Activated naive CD8-positive, alpha-beta T cell treated with anti-CD3 and anti-CD28 coated beads for 36 hours (primary cell): ENCODE measurements around the gene HMGCLL1. TPM values are rescaled to one million over a fixed set of nuclear protein-coding genes. Genes with fewer than 3 reads are reported as not detected.

Source experiments
- DNase-seq: peaks from one replicate; pipeline ENCODE4 v3.0.0; 2021
- H3K27ac Mint-ChIP-seq: one replicate; pipeline ENCODE4 v1.8.0; 2022; ENCODE audit warnings: mild to moderate bottlenecking, moderate library complexity, mixed read lengths
- H3K27me3 Mint-ChIP-seq: one replicate; pipeline ENCODE4 v1.8.0; 2022; ENCODE audit warnings: mild to moderate bottlenecking, mixed read lengths
- H3K36me3 Mint-ChIP-seq: one replicate; pipeline ENCODE4 v1.8.0; 2021; ENCODE audit warnings: mild to moderate bottlenecking, mixed read lengths
- H3K4me1 Mint-ChIP-seq: one replicate; pipeline ENCODE4 v1.8.0; 2021; ENCODE audit warnings: mixed read lengths
- H3K4me3 Mint-ChIP-seq: one replicate; pipeline ENCODE4 v1.8.0; 2022; ENCODE audit warnings: mild to moderate bottlenecking, moderate library complexity, mixed read lengths
- H3K9me3 Mint-ChIP-seq: one replicate; pipeline ENCODE4 v1.8.0; 2022; ENCODE audit warnings: mixed read lengths
- total RNA-seq, 2 experiments: library from RNA; stranded (reverse); gene quantifications; one replicate each; pipeline ENCODE4 v1.2.3, GENCODE V29; 2021

Gene HMGCLL1
- total RNA-seq, 2 experiments from 2014 or later, result not detected

- H3K9me3 Mint-ChIP-seq, result no peaks in the 10 kb centered on the region
- no peaks in the 10 kb centered on the region for H3K36me3 Mint-ChIP-seq
- H3K4me1 Mint-ChIP-seq, result no peaks in the 10 kb centered on the region
- no peak for DNase-seq
- no peak overlapping the region for H3K27ac Mint-ChIP-seq
- no peak overlapping the region for H3K4me3 Mint-ChIP-seq
- H3K27me3 Mint-ChIP-seq, result no peaks in the 10 kb centered on the region
Observed at GRCh38 chr6:55497694-55498093, 81.3 kb downstream of the HMGCLL1 start.

DNA sequence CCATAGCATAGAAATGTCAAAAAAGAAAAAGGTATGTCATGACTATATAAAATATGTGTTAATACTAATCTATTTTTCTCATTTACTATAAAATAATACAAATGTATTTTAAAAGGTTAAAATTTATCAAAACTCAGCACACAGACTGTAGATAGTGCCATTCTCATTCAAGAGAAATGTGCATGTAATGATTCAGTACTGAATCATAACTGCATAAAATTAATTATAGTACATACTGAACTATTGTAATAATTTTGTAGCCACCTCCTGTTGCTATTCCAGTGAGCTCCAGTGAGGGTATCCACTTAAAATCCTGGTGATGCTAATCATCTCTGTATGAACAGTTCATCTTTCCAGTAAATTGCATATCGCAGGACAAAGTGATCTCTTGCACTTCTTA, 82.8 kb downstream of the HMGCLL1 start:
- Mint-ChIP-seq H3K4me3 (no peak overlapping the region), H3K27me3 (no peaks in the 10 kb centered on the region), H3K27ac (no peak overlapping the region), H3K4me1 (no peaks in the 10 kb centered on the region), H3K36me3 (no peaks in the 10 kb centered on the region), H3K9me3 (no peaks in the 10 kb centered on the region)
- DNase-seq, result no peak

GRCh38 chr6:55495277-55495676, 83.7 kb downstream of the HMGCLL1 start:
- Mint-ChIP-seq H3K9me3 (no peaks in the 10 kb centered on the region), H3K27ac (no peak overlapping the region), H3K36me3 (no peaks in the 10 kb centered on the region), H3K27me3 (no peaks in the 10 kb centered on the region), H3K4me3 (no peak overlapping the region), H3K4me1 (no peaks in the 10 kb centered on the region)
- no peak for DNase-seq

DNA sequence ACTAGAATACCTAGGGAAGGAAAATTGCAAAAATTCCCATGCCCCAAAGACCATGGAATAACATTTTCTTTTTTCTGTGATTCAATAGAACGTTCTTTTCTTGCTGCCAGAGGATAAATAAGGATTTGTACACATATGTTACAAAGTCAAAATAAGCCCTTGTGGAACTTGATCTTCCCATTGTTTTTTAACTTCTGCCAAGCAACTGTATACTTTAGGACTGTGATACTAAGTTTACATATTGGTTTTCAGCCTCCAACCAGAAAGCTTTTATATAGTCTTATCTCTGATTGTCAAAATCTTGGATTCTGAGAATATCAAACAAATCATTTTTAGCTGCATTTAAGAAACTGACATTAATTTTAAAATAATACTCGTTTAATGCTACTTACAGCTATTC, 84.6 kb downstream of the HMGCLL1 start:
- Mint-ChIP-seq H3K4me3 (no peak overlapping the region), H3K36me3 (no peaks in the 10 kb centered on the region), H3K4me1 (no peaks in the 10 kb centered on the region), H3K9me3 (no peaks in the 10 kb centered on the region), H3K27ac (no peak overlapping the region), H3K27me3 (no peaks in the 10 kb centered on the region)
- DNase-seq, result no peak

DNA sequence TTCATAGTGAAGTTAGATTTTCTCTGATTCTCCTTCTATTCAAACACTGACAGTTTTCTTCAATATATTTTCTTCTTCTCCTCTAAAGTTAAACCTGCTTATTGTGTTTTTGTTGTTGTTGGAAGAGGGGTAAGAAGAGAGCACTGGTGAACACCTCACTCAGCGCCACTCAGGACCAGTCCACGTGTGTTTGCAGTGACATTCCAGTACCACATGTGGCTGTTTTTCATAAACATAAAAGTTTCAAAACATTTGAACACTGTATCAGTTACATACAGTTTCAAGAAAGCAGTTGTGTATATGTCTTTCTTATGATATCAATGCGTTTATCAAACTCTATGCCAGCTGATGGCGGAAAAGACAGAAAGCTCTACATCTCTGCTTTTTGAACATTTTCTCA, 86.7 kb downstream of the HMGCLL1 start:
- Mint-ChIP-seq H3K9me3 (no peaks in the 10 kb centered on the region), H3K27ac (no peak overlapping the region), H3K4me1 (no peaks in the 10 kb centered on the region), H3K27me3 (no peaks in the 10 kb centered on the region), H3K36me3 (no peaks in the 10 kb centered on the region), H3K4me3 (no peak overlapping the region)
- no peak for DNase-seq

- DNase-seq, result no peak
- Mint-ChIP-seq H3K4me1 (no peaks in the 10 kb centered on the region), H3K9me3 (no peaks in the 10 kb centered on the region), H3K27me3 (no peaks in the 10 kb centered on the region), H3K27ac (no peak overlapping the region), H3K4me3 (no peak overlapping the region), H3K36me3 (no peaks in the 10 kb centered on the region)
Observed at GRCh38 chr6:55490871-55491270, 88.1 kb downstream of the HMGCLL1 start.

DNA sequence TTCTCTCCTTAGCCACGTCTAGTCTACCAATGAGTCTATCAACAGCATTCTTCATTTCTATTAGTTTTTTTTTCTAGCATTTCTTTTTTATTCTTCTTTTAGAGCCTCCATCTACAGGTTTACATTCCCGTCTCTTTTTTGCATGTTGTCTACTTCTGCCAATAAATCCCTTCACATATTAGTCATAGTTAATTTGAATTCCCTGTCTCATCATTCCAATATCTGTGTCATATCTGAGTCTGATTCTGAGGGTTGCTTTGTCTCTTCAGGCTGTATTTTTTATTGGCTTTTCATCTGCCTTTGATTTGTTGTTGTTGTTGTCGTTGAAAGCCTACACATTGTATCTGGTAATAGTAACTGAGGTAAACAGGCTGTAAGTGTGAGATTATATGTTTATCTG, 104.6 kb downstream of the HMGCLL1 start:
- DNase-seq, result no peak
- H3K27ac Mint-ChIP-seq, result no peak overlapping the region

GRCh38 chr6:55473722-55474121, 105.3 kb downstream of the HMGCLL1 start:
- Mint-ChIP-seq H3K27ac (no peak overlapping the region), H3K36me3 (no peaks in the 10 kb centered on the region), H3K4me3 (no peak overlapping the region), H3K27me3 (no peaks in the 10 kb centered on the region), H3K9me3 (no peaks in the 10 kb centered on the region), H3K4me1 (no peaks in the 10 kb centered on the region)
- no peak for DNase-seq

More for the DNA sequence above, 104.6 kb downstream of the HMGCLL1 start:
- no peak overlapping the region for H3K4me3 Mint-ChIP-seq
- no peaks in the 10 kb centered on the region for H3K9me3 Mint-ChIP-seq
- no peaks in the 10 kb centered on the region for H3K27me3 Mint-ChIP-seq
- no peaks in the 10 kb centered on the region for H3K36me3 Mint-ChIP-seq
- no peaks in the 10 kb centered on the region for H3K4me1 Mint-ChIP-seq

DNA sequence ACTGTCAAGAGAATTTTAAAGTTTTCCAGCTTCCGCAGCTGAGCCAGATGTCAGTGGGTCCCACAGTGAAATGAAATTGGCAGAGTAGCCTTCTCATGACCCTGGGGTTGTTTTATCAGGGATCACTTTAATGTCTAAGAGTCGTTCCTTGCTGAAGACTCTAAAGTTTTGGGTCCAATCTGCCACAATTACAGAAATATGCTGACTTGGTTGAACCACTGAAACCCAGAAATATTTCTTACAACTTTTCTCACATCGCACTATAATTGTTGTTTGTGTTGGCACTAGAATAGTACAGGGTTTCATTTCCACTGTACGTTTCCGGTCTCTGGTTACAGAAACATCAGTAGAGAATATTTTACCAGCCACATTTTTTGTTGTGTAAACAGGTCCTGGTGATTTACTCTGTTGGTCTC, 109.0 kb downstream of the HMGCLL1 start:
- Mint-ChIP-seq H3K9me3 (no peaks in the 10 kb centered on the region), H3K27me3 (no peaks in the 10 kb centered on the region), H3K27ac (no peak overlapping the region), H3K4me3 (no peak overlapping the region), H3K4me1 (no peaks in the 10 kb centered on the region), H3K36me3 (no peaks in the 10 kb centered on the region)
- DNase-seq, result no peak

DNA sequence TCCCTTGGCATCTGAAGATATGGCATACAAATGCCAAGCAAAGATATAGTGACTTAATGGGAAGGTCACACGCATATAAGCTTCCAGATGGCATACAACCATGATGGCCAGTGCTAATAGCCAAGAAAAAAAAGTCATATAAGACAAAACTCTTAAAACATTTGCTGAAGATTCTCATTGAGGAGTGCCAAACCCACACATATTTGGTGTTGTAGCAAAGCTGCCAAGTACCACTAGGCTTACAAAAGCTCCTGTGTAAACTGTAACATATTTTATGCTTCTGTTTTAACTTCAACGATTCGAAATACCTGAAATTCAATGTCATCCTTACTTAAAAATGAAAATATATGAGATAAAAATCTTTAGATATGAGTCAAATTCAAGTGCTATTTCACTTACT, 123.0 kb downstream of the HMGCLL1 start:
- Mint-ChIP-seq H3K36me3 (no peaks in the 10 kb centered on the region), H3K4me3 (no peak overlapping the region), H3K4me1 (no peaks in the 10 kb centered on the region), H3K27ac (no peak overlapping the region), H3K27me3 (no peaks in the 10 kb centered on the region), H3K9me3 (peaks cover 3% of the 10 kb centered on the region)
- DNase-seq, result no peak

DNA sequence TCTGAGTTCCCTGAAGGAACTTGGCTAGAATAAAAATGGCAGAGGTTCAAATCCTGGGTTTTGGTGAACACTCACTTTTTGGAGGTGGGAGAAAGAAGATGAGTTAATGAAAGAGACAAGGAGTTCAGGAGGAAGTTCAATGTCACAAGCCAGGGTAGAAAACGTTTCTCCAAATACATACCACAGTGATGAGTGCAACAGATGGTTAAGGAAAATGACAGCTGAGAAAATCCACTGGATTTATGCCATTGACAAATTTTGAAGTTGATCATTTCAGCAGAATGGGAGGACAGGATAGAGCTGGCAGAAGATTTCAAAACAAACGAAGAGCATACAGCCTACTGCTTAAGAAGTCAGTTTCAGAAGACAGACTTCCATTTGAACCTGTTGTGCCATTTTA, 129.0 kb downstream of the HMGCLL1 start:
- Mint-ChIP-seq H3K9me3 (peaks cover 3% of the 10 kb centered on the region), H3K36me3 (no peaks in the 10 kb centered on the region), H3K4me3 (no peak overlapping the region), H3K27me3 (no peaks in the 10 kb centered on the region), H3K27ac (no peak overlapping the region), H3K4me1 (no peaks in the 10 kb centered on the region)
- no peak for DNase-seq

- no peak overlapping the region for H3K4me3 Mint-ChIP-seq
- H3K4me1 Mint-ChIP-seq, result no peaks in the 10 kb centered on the region
- no peak overlapping the region for H3K27ac Mint-ChIP-seq
- H3K27me3 Mint-ChIP-seq, result no peaks in the 10 kb centered on the region
- H3K9me3 Mint-ChIP-seq, result peaks cover 3% of the 10 kb centered on the region
- no peaks in the 10 kb centered on the region for H3K36me3 Mint-ChIP-seq
- no peak for DNase-seq
Observed at GRCh38 chr6:55449225-55449624, 129.8 kb downstream of the HMGCLL1 start.

DNA sequence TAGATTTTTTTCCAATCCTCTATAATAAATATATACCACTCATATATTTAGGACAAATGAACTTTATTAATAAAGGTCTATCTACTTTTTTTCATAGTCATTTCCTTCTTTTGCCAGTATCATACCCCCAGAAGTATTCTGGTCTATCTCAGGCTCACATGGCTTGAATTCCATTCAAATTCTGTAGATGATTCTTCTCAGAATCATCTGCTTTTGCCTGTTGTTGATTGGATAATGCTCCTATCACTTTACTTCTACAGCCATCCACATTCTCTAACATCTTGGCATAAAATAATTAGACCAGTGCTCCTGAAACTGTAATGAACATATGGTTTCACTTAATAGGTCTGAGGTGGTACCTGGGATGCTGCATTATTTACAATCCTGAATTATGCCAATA, 130.5 kb downstream of the HMGCLL1 start:
- Mint-ChIP-seq H3K36me3 (no peaks in the 10 kb centered on the region), H3K27me3 (no peaks in the 10 kb centered on the region), H3K27ac (no peak overlapping the region), H3K4me3 (no peak overlapping the region), H3K4me1 (no peaks in the 10 kb centered on the region), H3K9me3 (peaks cover 3% of the 10 kb centered on the region)
- no peak for DNase-seq

DNA sequence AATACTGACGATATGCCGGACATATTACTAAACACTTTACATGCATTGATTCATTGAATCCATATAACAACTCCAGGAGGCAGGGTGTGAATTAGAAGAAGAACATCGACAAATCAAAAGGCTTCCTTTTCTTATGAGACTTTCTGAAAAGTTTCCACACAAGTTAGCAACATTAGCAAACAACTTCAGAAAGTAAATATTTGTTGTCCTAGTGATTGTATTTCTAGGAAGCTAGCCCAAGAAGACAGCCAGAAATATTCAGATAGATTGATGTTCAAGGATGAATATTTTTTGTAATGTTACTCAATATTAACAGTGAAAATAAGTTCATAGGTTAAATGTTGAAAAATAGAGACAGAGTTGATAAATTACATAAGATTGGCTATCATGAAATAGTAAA, 131.1 kb downstream of the HMGCLL1 start:
- H3K4me1 Mint-ChIP-seq, result no peaks in the 10 kb centered on the region
- H3K36me3 Mint-ChIP-seq, result no peaks in the 10 kb centered on the region
- no peaks in the 10 kb centered on the region for H3K27me3 Mint-ChIP-seq
- DNase-seq, result no peak
- H3K27ac Mint-ChIP-seq, result no peak overlapping the region
- H3K4me3 Mint-ChIP-seq, result no peak overlapping the region
- H3K9me3 Mint-ChIP-seq, result peaks cover 2% of the 10 kb centered on the region

DNA sequence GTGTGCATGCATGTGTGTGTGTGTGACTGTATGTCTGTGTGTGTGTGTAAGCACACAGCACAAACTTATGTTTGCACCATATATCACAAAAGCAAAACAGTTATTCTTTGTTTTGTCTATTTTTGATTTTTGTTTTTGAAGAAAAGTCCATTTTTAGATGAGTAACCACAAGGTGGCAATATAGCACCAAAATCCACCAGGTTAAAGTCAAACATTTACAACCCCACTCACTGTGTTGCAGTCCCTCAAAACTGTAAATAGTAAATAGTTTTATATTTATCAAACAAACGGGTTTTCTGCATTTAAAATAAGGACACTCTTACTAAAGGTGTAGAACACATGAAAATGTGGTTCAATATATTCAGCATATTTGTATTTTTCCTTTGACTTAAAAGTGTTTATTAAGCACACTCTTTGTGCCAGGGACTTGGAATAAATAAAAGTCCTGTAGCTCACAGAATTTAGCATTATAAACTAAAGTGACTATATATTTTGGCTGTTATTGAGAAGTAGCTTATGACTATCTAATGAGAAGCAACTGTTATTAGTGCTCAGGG, 133.3 kb downstream of the HMGCLL1 start:
- H3K27ac Mint-ChIP-seq, result no peak overlapping the region

GRCh38 chr6:55443238-55444134, 135.5 kb downstream of the HMGCLL1 start:
- Mint-ChIP-seq H3K4me3 (no peak overlapping the region), H3K36me3 (no peaks in the 10 kb centered on the region), H3K27me3 (no peaks in the 10 kb centered on the region), H3K9me3 (no peaks in the 10 kb centered on the region), H3K4me1 (no peaks in the 10 kb centered on the region), H3K27ac (no peak overlapping the region)
- DNase-seq, result no peak

More for the DNA sequence above, 133.3 kb downstream of the HMGCLL1 start:
- no peak overlapping the region for H3K4me3 Mint-ChIP-seq
- no peaks in the 10 kb centered on the region for H3K4me1 Mint-ChIP-seq
- H3K36me3 Mint-ChIP-seq, result no peaks in the 10 kb centered on the region
- no peaks in the 10 kb centered on the region for H3K27me3 Mint-ChIP-seq
- H3K9me3 Mint-ChIP-seq, result no peaks in the 10 kb centered on the region
- no peak for DNase-seq
